Measurements from ENCODE around the gene PANK4.

Gene PANK4

DNA sequence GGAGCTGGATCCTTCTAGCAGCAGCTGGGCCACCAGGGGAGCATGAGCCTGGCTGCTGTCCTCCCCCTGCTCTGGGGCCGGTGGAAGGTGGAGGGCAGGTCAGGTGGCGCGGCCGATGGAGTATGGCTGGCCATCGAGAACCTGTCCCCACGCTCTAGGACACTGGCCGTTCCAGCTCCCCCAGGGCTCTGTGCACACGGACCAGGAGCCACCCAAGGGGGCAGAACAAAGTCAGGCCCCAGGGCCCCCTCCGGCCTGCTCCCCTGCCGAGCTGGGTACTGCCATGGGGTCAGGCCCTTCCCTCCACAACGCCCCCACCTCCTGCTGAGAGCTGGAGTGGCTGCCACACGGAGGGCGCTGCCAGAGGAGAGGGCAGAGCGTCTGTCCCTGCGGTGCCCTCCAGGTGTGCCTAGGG is 54.8 kb downstream of the PANK4 start:
- in situ Hi-C loops (cut with HindIII; ENCODE audit: low sequenced_read_pairs): no loop called here
- TF ChIP-seq, protein P1, sequence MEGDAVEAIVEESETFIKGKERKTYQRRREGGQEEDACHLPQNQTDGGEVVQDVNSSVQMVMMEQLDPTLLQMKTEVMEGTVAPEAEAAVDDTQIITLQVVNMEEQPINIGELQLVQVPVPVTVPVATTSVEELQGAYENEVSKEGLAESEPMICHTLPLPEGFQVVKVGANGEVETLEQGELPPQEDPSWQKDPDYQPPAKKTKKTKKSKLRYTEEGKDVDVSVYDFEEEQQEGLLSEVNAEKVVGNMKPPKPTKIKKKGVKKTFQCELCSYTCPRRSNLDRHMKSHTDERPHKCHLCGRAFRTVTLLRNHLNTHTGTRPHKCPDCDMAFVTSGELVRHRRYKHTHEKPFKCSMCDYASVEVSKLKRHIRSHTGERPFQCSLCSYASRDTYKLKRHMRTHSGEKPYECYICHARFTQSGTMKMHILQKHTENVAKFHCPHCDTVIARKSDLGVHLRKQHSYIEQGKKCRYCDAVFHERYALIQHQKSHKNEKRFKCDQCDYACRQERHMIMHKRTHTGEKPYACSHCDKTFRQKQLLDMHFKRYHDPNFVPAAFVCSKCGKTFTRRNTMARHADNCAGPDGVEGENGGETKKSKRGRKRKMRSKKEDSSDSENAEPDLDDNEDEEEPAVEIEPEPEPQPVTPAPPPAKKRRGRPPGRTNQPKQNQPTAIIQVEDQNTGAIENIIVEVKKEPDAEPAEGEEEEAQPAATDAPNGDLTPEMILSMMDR (IDR thresholded peaks at IDR 0.05; ENCODE audit: low read depth, low read length, missing control alignments): no peak
- DNase-seq (ENCODE audit: low read depth): no peak
- H3K4me3 ChIP-seq (ENCODE audit: low read depth, low read length): no peak overlapping the region

- H3K4me3 ChIP-seq (ENCODE audit: low read depth, low read length): no peak overlapping the region
- TF ChIP-seq, protein P1 (IDR thresholded peaks at IDR 0.05; ENCODE audit: low read depth, low read length, missing control alignments): no peak
- DNase-seq (ENCODE audit: low read depth): no peak
- in situ Hi-C loops (cut with HindIII; ENCODE audit: low sequenced_read_pairs): no loop called here
Observed at GRCh38 chr1:2471159-2471471, 55.3 kb downstream of the PANK4 start.

DNA sequence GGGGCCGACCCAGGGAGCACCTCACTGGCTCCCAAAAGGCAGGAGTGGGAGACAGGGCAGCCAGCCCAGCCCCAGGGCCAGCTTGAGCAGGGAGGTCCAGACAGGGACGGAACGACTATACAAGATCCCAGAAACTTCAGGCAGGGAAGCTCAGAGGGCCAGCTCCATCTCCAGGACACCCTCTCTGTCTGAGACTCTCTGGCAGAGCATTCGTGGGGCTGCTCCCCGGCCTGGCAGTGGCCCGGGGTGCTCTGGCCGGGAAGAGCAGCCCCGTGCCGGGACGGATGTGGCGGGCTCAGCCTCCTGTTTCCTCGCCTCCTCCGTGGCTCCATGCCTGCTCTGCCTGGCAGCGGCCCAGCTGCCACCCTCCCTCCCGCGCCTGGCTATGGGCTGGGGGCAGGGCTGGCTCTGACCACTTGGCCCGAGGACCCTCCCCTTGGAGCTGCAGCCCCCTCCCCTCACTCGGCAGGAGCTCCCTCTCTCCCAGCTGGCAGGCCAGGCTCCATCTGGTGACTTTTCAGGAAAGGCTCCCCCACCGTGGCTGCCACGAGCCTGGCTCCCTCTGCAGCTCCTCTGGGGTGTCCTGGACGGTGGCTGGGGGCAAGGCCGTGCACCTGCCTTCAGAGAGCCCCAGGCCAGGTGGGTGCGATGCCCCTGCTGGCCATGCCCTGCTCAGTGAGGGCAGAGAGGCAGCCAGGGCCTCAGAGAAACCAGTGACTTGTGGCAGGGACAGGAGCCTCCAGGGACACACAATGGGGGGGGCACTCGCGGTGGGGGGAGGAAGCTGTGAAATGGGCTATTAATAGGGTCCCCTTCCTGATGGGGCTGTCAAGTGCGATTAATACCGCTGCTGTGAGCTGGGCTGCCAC is 55.9 kb downstream of the PANK4 start:
- H3K4me3 ChIP-seq (ENCODE audit: low read depth, low read length): no peak overlapping the region
- DNase-seq (ENCODE audit: low read depth): no peak
- TF ChIP-seq, protein P1 (IDR thresholded peaks at IDR 0.05; ENCODE audit: low read depth, low read length, missing control alignments): no peak
- in situ Hi-C loops (cut with HindIII; ENCODE audit: low sequenced_read_pairs): no loop called here

GRCh38 chr1:2469103-2469940 is 57.1 kb downstream of the PANK4 start:
- DNase-seq (ENCODE audit: low read depth): no peak
- TF ChIP-seq, protein P1 (IDR thresholded peaks at IDR 0.05; ENCODE audit: low read depth, low read length, missing control alignments): no peak
- in situ Hi-C loops (cut with HindIII; ENCODE audit: low sequenced_read_pairs): no loop called here
- H3K4me3 ChIP-seq (ENCODE audit: low read depth, low read length): no peak overlapping the region

DNA sequence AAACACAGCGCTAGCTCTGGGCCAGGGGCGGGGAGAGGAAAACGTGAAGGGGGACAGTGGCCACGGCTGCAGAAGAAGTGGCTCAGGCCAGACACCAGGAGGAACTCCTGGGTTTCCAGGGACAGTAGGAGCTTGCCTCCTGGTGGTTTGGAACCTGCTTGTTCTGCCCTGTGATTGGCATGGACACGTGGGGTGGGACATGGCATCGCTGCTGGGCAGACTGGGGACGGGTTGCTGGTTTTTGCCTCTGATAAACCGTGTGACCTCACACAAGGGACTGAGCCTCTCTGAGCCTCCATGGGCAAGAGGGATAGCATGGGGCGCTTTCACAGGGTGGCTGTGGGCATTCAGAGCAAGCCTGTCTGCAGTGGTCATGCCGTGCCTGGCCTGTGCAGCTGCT is 57.9 kb downstream of the PANK4 start:
- in situ Hi-C loops (cut with HindIII; ENCODE audit: low sequenced_read_pairs): no loop called here

GRCh38 chr1:2468041-2468472 is 58.3 kb downstream of the PANK4 start:
- no peak for DNase-seq (ENCODE audit: low read depth)
- H3K4me3 ChIP-seq (ENCODE audit: low read depth, low read length): no peak overlapping the region
- TF ChIP-seq, protein P1 (IDR thresholded peaks at IDR 0.05; ENCODE audit: low read depth, low read length, missing control alignments): no peak
- in situ Hi-C loops (cut with HindIII; ENCODE audit: low sequenced_read_pairs): no loop called here

More for the DNA sequence above, 57.9 kb downstream of the PANK4 start:
- no peak for DNase-seq (ENCODE audit: low read depth)
- H3K4me3 ChIP-seq (ENCODE audit: low read depth, low read length): no peak overlapping the region
- TF ChIP-seq, protein P1 (IDR thresholded peaks at IDR 0.05; ENCODE audit: low read depth, low read length, missing control alignments): no peak
